ENCODE results near the gene IFFO2.

The IFFO2 gene

DNA sequence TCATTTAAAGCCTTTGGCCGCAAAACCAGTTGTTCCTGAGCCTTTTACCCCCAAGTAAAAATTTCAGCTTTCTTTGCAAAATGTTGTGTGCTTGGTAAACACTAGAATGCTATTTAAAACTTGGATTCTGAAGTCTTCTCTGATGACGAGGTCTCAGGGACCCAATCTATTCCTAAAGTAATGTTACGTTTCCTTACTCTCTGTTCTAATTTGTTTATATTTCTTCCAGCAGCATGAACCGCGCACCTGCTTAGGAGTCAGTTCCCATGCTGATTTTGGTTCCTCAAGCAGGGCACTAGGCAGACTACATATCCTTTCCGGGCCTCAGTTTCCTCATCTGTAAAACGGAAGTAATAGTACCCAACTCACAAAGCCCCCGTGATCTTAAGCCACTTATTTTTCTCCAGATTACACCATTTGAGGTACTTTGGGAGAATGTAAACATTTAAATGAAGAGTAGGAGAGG lies 53.2 kb downstream of the IFFO2 start:
- H3K36me3 ChIP-seq (ENCODE audit: control insufficient read depth, insufficient read depth, low read length), result no peaks in the 10 kb centered on the region
- no CpG with 5 or more reads among the region's 8 CpGs for WGBS (ENCODE audit: insufficient coverage, insufficient read length)
- H3K4me3 ChIP-seq (ENCODE audit: low read length), result peak overlapping the region; percentile 55; the same call in 1 of the 2 replicates
- H3K4me1 ChIP-seq (ENCODE audit: control insufficient read depth, insufficient read depth, low read length), result no peaks in the 10 kb centered on the region
- no peak for DNase-seq (ENCODE audit: low read depth, low spot score)
- no peaks in the 10 kb centered on the region for H3K9me3 ChIP-seq (ENCODE audit: control insufficient read depth, insufficient read depth, low read length)
- no peaks in the 10 kb centered on the region for H3K27me3 ChIP-seq (ENCODE audit: control insufficient read depth, insufficient read depth, low read length)
- no peak overlapping the region for H3K27ac ChIP-seq (ENCODE audit: low read length)

DNA sequence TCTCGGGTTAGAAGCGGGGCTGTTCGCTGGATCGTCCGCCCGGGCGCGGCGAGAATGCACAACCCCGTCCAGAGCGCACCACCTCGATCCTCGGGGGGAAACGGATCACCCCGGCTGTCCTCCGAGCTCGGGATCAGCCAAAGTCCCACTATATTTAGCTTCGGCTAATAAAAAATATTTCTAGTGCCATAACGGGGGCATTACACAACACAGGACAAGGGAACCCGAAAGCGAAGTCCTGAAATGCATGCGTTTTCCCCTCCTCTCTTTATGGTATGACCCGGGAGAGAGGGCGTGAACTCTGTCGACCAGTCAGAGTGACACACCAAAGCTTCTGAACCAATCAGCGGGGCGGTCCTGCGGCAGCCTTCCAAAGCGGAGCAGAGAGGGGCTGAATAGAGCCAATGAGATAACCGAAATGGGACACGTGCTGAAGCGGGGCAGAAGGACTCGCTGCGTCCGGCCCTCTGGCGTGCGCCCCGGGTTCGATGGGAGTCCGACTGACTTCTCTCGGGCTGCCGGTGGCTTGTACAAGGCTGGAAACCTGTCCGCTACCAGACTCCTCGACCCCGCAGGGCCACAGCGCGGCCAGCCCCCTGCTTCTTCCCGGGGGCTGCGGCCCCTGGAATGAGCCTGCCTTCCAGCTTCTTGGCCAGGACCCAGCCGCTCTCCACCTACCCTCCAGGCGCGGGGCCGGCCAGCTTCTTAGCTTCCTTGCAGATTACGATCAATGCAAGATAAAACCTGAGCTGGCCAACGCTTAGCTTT lies 53.8 kb downstream of the IFFO2 start, which contains the start of gene ALDH4A1:
Gene ALDH4A1, minus strand, starts transcription at position 33 of the 768 bp plus-strand sequence. Its CDS starts 32 bp downstream, at position 1.
- DNase-seq (ENCODE audit: low read depth, low spot score), result peak; percentile 94
- no peaks in the 10 kb centered on the region for H3K27me3 ChIP-seq (ENCODE audit: control insufficient read depth, insufficient read depth, low read length)
- H3K27ac ChIP-seq (ENCODE audit: low read length), result no peak within 1 kb of the TSS
- H3K4me3 ChIP-seq (ENCODE audit: low read length), result peak within 1 kb of the TSS; percentile 85
- H3K36me3 ChIP-seq (ENCODE audit: control insufficient read depth, insufficient read depth, low read length), result 0 out of 2 replicates have a peak, but pooled peaks cover under 1% of the 10 kb centered on the region
- no peaks in the 10 kb centered on the region for H3K9me3 ChIP-seq (ENCODE audit: control insufficient read depth, insufficient read depth, low read length)
- no CpG with 5 or more reads among the region's 55 CpGs for WGBS (ENCODE audit: insufficient coverage, insufficient read length)
- no peaks in the 10 kb centered on the region for H3K4me1 ChIP-seq (ENCODE audit: control insufficient read depth, insufficient read depth, low read length)

DNA sequence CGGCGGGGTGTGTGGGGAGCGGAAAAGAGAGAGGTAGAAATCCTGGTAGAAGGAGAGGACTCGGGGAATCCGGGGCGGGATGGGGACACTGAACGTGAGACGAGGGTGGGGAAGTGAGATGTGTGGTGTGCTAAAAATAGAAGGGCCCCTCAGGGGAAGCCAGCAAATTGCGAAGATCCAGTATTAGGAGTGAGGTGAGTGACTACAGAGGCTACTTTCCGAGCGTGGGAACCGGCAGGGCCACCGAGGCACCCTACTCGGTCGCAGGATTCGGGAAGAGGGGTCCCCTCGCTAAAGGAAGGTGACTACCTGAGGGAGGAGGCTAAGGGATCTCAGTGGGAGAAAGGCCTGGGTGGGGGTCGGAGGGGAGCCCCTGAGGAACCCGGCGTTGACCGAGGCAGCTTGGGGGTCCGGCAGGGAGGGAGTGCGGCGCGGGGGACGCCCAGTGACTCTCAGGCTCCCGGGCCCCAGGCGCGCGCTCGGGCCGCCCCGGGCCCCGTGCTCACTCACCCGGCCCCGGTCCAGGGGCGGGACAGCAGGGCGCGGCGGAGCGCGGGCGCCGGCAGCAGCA lies 54.4 kb downstream of the IFFO2 start:
- Histone ChIP-seq H3K27ac (ENCODE audit: low read length) (no peak overlapping the region), H3K27me3 (ENCODE audit: control insufficient read depth, insufficient read depth, low read length) (no peaks in the 10 kb centered on the region), H3K36me3 (ENCODE audit: control insufficient read depth, insufficient read depth, low read length) (peaks cover 3% of the 10 kb centered on the region; the same call in 1 of the 2 replicates), H3K4me1 (ENCODE audit: control insufficient read depth, insufficient read depth, low read length) (no peaks in the 10 kb centered on the region), H3K9me3 (ENCODE audit: control insufficient read depth, insufficient read depth, low read length) (no peaks in the 10 kb centered on the region), H3K4me3 (ENCODE audit: low read length) (peak overlapping the region; percentile 85)
- DNase-seq (ENCODE audit: low read depth, low spot score), result no peak
- no CpG with 5 or more reads among the region's 44 CpGs for WGBS (ENCODE audit: insufficient coverage, insufficient read length)

DNA sequence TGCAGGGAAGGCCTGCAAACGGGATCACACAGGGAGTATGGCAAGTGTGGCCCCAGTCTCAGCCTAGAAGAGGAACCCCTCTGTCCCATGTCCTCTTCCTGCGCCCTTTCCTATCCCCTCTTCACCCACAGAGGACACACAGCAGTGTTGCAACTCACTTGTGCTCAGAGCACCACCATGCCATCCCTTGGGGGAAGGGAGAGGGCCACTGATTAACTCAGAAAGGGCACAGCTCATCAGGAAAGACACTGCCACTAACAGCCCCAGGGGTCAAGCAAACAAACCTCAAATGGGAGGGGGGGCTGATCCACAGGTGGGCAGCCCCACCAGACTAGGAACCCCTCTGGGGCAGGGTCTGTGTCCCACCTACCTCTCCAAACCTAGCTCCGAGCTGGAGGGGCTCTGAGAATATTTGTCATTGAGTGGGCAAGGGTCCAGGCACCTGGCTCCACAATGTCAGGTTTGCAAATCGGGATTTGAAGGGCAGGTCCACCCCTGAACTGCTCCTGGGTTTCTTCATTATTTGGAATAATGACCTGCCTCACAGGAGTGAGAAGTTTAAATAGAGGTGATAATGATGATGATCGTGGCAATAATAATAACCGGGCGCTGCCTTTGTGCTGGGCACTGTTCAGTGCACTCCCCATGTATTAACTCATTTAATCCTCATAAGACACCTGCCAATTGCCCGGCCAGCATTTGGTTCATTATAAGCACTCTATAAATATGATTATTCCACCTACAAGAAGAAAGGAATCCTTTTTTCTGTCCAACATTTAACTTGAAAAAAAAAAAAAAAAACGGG lies 55.1 kb downstream of the IFFO2 start:
- Histone ChIP-seq H3K27me3 (ENCODE audit: control insufficient read depth, insufficient read depth, low read length) (no peaks in the 10 kb centered on the region), H3K4me1 (ENCODE audit: control insufficient read depth, insufficient read depth, low read length) (no peaks in the 10 kb centered on the region), H3K4me3 (ENCODE audit: low read length) (peak overlapping the region; percentile 85; the same call in 1 of the 2 replicates), H3K9me3 (ENCODE audit: control insufficient read depth, insufficient read depth, low read length) (no peaks in the 10 kb centered on the region), H3K27ac (ENCODE audit: low read length) (no peak overlapping the region), H3K36me3 (ENCODE audit: control insufficient read depth, insufficient read depth, low read length) (peaks cover 3% of the 10 kb centered on the region; the same call in 1 of the 2 replicates)
- no CpG with 5 or more reads among the region's 9 CpGs for WGBS (ENCODE audit: insufficient coverage, insufficient read length)
- DNase-seq (ENCODE audit: low read depth, low spot score), result no peak

DNA sequence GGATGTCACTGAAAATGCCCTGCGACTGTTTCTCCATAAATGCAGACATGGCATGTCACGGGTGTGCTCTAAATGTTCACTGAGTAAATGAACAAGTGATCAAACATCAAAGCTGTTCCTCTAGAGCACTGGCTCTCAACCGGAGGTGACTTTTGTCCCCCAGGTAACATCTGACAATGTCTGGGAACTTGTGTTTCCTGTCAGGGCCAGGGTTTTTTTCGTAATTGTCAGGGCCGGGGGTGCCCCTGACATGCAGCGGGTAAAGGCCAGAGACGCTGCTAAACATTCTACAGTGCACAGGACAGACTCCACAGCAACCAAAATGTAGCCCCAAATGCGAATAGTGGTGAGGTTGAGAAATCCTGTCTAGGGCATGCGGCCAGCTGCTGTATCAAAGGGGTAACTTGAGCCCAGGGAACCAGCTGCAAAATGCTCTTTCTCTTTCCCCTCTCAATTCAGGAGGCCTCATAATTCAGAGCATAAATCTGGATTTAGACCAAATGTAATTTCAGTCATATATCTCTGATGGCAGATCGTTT lies 56.1 kb downstream of the IFFO2 start:
- Histone ChIP-seq H3K4me1 (ENCODE audit: control insufficient read depth, insufficient read depth, low read length) (no peaks in the 10 kb centered on the region), H3K27ac (ENCODE audit: low read length) (no peak overlapping the region), H3K36me3 (ENCODE audit: control insufficient read depth, insufficient read depth, low read length) (peaks cover 3% of the 10 kb centered on the region; the same call in 1 of the 2 replicates), H3K27me3 (ENCODE audit: control insufficient read depth, insufficient read depth, low read length) (no peaks in the 10 kb centered on the region), H3K9me3 (ENCODE audit: control insufficient read depth, insufficient read depth, low read length) (no peaks in the 10 kb centered on the region), H3K4me3 (ENCODE audit: low read length) (no peak overlapping the region)
- no peak for DNase-seq (ENCODE audit: low read depth, low spot score)
- WGBS (ENCODE audit: insufficient coverage, insufficient read length), result no CpG with 5 or more reads among the region's 10 CpGs

DNA sequence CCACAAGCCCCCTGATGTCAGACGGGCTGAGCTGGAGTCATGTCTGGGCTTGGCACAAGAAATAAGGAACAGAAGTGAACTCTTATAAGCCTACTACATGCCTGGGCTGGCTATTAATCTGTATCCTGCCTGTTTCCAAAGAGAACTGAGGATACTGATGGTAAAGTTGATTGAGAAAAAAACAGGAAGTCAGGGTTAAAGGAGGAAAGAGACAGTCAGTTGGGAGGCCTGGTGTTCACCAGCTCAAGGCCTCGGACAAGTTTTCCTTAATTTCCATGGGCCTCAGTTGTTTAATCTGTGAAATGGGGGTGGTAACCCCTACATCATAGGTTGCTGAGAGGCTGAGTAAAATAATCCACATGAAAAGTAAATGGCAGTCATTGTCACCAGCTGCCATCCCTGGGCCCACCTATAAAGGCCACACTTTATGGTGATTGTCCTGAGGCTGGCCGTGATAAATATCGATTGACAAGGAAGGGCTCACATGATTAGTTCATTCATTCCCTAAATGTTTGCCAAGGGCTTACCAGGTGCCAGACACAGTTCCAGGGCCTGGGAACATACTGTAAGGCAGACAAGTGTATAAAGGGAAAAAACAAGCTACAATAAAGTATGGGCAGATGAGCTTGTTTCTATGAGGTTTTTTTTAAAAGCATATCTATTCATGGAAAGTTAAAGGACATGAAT lies 57.0 kb downstream of the IFFO2 start:
- DNase-seq (ENCODE audit: low read depth, low spot score), result no peak
- Histone ChIP-seq H3K9me3 (ENCODE audit: control insufficient read depth, insufficient read depth, low read length) (no peaks in the 10 kb centered on the region), H3K27ac (ENCODE audit: low read length) (no peak overlapping the region), H3K27me3 (ENCODE audit: control insufficient read depth, insufficient read depth, low read length) (no peaks in the 10 kb centered on the region), H3K4me3 (ENCODE audit: low read length) (no peak overlapping the region), H3K4me1 (ENCODE audit: control insufficient read depth, insufficient read depth, low read length) (no peaks in the 10 kb centered on the region), H3K36me3 (ENCODE audit: control insufficient read depth, insufficient read depth, low read length) (peaks cover 3% of the 10 kb centered on the region; the same call in 1 of the 2 replicates)
- WGBS (ENCODE audit: insufficient coverage, insufficient read length), result no CpG with 5 or more reads among the region's 4 CpGs

- H3K4me1 ChIP-seq (ENCODE audit: control insufficient read depth, insufficient read depth, low read length), result no peaks in the 10 kb centered on the region
- DNase-seq (ENCODE audit: low read depth, low spot score), result no peak
- H3K27me3 ChIP-seq (ENCODE audit: control insufficient read depth, insufficient read depth, low read length), result no peaks in the 10 kb centered on the region
- no CpG with 5 or more reads among the region's 8 CpGs for WGBS (ENCODE audit: insufficient coverage, insufficient read length)
- no peak overlapping the region for H3K4me3 ChIP-seq (ENCODE audit: low read length)
- peaks cover 3% of the 10 kb centered on the region; the same call in 1 of the 2 replicates for H3K36me3 ChIP-seq (ENCODE audit: control insufficient read depth, insufficient read depth, low read length)
- no peak overlapping the region for H3K27ac ChIP-seq (ENCODE audit: low read length)
- H3K9me3 ChIP-seq (ENCODE audit: control insufficient read depth, insufficient read depth, low read length), result no peaks in the 10 kb centered on the region
These were observed 57.9 kb downstream of the IFFO2 start for GRCh38 chr1:18898567-18898966.

GRCh38 chr1:18895317-18895716 lies 61.2 kb downstream of the IFFO2 start:
- no CpG with 5 or more reads among the region's 6 CpGs for WGBS (ENCODE audit: insufficient coverage, insufficient read length)
- no peak for DNase-seq (ENCODE audit: low read depth, low spot score)

GRCh38 chr1:18893120-18893519 lies 63.4 kb downstream of the IFFO2 start:
- no CpG with 5 or more reads among the region's 7 CpGs for WGBS (ENCODE audit: insufficient coverage, insufficient read length)
- Histone ChIP-seq H3K27ac (ENCODE audit: low read length) (no peak overlapping the region), H3K36me3 (ENCODE audit: control insufficient read depth, insufficient read depth, low read length) (peaks cover 3% of the 10 kb centered on the region; the same call in 1 of the 2 replicates), H3K9me3 (ENCODE audit: control insufficient read depth, insufficient read depth, low read length) (no peaks in the 10 kb centered on the region), H3K27me3 (ENCODE audit: control insufficient read depth, insufficient read depth, low read length) (no peaks in the 10 kb centered on the region), H3K4me1 (ENCODE audit: control insufficient read depth, insufficient read depth, low read length) (no peaks in the 10 kb centered on the region; the same call in 1 of the 2 replicates), H3K4me3 (ENCODE audit: low read length) (no peak overlapping the region)
- DNase-seq (ENCODE audit: low read depth, low spot score), result no peak

More at GRCh38 chr1:18895317-18895716, 61.2 kb downstream of the IFFO2 start:
- H3K27me3 ChIP-seq (ENCODE audit: control insufficient read depth, insufficient read depth, low read length), result no peaks in the 10 kb centered on the region
- peaks cover 3% of the 10 kb centered on the region; the same call in 1 of the 2 replicates for H3K36me3 ChIP-seq (ENCODE audit: control insufficient read depth, insufficient read depth, low read length)
- H3K9me3 ChIP-seq (ENCODE audit: control insufficient read depth, insufficient read depth, low read length), result no peaks in the 10 kb centered on the region
- no peaks in the 10 kb centered on the region for H3K4me1 ChIP-seq (ENCODE audit: control insufficient read depth, insufficient read depth, low read length)
- no peak overlapping the region for H3K27ac ChIP-seq (ENCODE audit: low read length)
- H3K4me3 ChIP-seq (ENCODE audit: low read length), result no peak overlapping the region

Data from iPS DF 6.9 (cell line).